Endothelial cell of umbilical vein (primary cell): ENCODE measurements around the gene SH3RF1.

ENCODE experiments used
- CTCF ChIP-seq, 2 donors: IDR thresholded peaks; 1 replicate in 1 of 2; 2 replicates in 1 of 2; pipeline ENCODE4 v1.5.1; 2011; ENCODE audit warnings: low read length in 2 of 2, mild to moderate bottlenecking in 2 of 2, moderate library complexity in 2 of 2, control low read depth in 1 of 2, inconsistent platforms in 1 of 2, low read depth in 1 of 2; ENCODE audit not compliant: insufficient read depth in 1 of 2; ENCODE audit errors: extremely low read depth in 1 of 2
- EZH2 ChIP-seq: IDR thresholded peaks from 2 replicates; pipeline ENCODE4 v1.6.1; 2012; ENCODE audit warnings: borderline replicate concordance, low read depth, mild to moderate bottlenecking, moderate library complexity, low read length, inconsistent platforms; ENCODE audit not compliant: severe bottlenecking
- GATA2 ChIP-seq: IDR thresholded peaks from 2 replicates; pipeline ENCODE4 v1.7.0; 2011; ENCODE audit warnings: low read depth, mild to moderate bottlenecking, moderate library complexity, mixed read lengths, low read length; ENCODE audit not compliant: insufficient read length, insufficient read depth
- MAX ChIP-seq: IDR thresholded peaks from 2 replicates; pipeline ENCODE4 v1.6.1; 2011; ENCODE audit not compliant: insufficient read depth, insufficient read length

- no peak for TF ChIP-seq CTCF (IDR thresholded peaks at IDR 0.05; ENCODE audit: extremely low read depth in 1 of 2, insufficient read depth in 1 of 2, low read depth in 1 of 2, low read length in 2 of 2)
- TF ChIP-seq EZH2: no peak
- no peak for TF ChIP-seq GATA2
- no peak for TF ChIP-seq MAX
These were observed 37.1 kb downstream of the SH3RF1 start for GRCh38 chr4:169233691-169234090.
